ENCODE data around the gene CCSER2.
"Not testable (repeated sequence)": the region's sequence is repeated elsewhere in the genome, so short reads cannot be mapped to it uniquely, and the experiment has no call there.

CCSER2 gene

DNA sequence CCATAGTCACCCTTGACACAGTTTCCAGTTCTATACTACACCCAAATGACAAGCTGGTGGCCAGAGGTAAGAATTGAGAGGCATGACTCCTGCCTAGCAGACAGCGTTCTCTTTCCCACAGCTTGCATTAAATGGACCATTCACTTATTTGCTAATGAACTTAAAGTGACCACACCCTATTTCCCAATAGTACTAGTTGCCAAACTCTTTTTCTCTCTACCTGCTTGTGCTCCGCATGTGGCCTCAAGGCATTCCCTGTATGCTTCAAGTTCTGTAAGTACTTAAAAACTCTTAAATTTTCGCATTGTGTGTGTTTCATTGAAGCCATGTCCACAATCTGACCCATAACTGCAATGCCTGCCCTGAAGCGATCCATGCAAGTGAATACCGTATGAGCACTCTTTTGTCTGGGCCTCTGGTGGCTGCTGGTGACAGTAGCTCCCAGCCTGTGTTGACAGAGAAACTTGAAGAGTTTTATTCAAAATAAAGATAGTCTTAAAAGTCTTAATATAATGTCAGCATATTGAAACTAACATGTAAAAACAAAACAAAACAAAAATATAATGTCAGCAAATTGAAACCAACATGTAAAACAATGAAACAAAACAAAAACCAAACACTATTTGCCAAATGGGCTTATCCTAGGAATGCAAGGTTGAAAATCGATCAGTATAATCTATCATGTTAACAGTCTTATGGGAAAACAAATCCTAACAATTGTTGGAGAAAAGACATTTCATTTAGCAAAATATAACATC, 73.6 kb downstream of the CCSER2 start:
- FAIRE-seq, result no peak

DNA sequence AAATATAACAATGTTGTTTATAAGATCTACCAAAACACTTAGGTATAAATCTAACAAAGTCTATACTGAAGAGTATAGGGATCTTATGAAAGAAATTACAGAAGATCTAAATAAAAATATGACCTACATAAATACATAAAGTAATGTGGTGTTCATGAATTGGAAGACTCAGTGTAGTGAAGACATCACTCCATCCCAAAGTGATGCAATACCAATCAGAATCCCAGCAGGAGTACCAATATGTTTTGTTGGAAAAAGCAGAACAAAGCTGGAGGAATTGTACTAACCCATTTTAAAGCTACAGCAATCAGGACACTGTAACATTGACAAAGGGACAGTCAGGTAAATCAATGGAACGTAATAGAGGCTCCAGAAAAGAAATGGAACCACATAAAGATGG, 76.4 kb downstream of the CCSER2 start:
- FAIRE-seq, result no peak

GRCh38 chr10:84405662-84406061, 77.3 kb downstream of the CCSER2 start:
- FAIRE-seq, result no peak

DNA sequence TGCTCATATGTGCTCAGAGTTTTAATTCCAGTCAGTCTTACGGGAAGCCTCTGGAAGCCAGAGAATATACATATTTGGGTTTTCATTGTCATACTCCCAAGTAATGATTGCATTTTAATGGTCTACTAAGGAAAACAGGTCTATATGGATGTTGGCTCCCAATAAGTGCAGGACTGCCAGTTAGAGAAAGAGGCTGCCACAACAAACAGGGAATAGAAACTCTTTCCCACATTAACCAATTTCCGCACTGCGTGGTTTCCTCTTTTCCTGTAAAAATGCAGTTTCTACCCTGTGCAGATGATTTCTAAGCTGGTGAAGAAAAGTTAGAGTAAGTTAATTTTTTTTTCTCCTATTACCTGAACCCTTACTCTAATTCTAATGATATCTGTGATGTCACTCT, 78.2 kb downstream of the CCSER2 start:
- no peak for FAIRE-seq

- no peak for FAIRE-seq
Measured at GRCh38 chr10:84407388-84408049, 79.1 kb downstream of the CCSER2 start.

DNA sequence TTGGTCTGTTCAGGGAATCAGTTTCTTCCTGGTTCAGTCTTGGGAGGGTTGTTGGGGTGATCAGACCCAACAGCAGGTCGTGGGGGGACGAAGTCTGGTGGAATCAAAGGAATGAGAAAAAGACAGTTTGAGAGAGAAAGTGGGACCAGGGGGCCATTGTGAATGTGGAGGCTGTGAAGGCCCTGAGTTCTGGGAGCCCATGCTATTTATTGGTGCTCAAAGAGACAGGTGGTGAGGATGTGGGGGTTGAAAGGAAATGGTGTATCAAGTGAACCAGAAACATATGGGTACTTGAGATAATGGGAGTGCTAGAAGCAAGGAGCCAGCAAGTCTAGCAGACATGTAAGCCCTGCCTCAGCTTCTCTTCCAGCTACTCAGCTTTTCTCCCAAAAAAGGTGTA, 84.1 kb downstream of the CCSER2 start:
- no peak for FAIRE-seq

GRCh38 chr10:84414110-84414509, 85.7 kb downstream of the CCSER2 start:
- FAIRE-seq, result not testable (repeated sequence)

DNA sequence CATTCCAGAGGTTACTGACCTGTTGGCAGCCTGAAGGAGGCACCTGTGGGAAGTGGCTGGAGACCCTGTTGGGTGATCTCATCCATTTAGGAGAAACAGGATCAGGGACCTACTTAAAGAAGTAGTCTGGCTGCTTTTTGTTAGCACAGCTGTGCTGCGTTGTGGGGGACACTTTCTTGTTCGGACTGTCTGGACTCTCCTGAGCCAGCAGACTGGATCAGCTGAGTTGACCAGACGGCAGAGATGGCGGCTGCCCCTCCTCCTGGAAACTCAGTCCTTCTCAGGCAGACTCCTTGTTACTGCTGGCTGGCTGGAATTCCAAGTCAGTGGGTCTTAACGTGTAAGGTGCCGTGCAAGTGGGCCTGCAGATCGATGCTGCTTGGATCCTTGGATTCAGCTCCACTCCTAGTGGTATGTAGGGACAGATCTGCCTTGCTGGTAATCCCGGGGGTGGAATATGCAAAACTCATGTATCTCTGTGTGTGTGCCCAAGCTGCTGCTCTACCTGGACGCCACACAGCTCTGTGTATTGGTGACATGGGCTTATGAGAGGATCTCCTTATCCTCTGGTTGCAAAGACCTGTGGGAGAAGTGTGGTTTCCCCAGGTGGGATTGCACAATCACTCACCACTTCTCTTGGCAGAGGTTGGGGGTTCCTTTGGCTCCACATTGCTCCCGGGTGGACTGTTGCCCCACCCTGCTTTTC, 87.3 kb downstream of the CCSER2 start:
- FAIRE-seq, result no peak

DNA sequence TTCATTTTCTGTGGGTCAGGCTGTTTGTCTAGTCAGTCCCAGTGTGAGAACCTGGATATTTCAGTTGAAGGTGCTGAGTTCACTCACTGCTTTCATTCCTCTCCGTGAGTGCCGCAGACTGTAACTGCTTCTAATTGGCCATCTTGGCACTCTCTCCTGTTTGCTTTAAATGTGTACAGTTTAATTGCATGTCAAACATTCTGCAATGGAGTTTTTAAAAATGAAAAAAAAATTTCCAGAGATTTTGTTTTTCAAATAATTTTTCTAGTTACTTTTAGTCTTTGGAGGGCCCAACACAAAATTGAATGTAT, 87.8 kb downstream of the CCSER2 start:
- no peak for FAIRE-seq

DNA sequence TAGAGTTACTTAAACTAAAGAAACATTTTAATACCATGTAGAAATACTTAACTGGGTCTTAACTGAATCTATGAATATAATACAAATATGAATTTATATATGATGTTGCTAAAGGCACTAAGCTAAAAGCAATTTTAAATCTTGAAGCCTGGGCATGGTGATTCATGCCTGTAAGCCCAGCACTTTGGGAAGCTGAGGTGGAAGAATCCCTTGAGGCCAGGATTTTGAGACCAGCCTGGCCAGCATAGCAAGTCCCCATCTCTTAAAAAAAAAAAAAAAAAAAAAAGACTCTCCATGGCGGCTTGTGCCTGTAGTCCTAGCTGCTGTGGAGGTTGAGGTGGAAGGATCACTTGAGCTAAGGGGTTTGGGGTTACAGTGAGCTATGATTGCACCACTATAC, 95.3 kb downstream of the CCSER2 start:
- FAIRE-seq, result no peak

GRCh38 chr10:84424731-84425167, 96.4 kb downstream of the CCSER2 start:
- no peak for FAIRE-seq

DNA sequence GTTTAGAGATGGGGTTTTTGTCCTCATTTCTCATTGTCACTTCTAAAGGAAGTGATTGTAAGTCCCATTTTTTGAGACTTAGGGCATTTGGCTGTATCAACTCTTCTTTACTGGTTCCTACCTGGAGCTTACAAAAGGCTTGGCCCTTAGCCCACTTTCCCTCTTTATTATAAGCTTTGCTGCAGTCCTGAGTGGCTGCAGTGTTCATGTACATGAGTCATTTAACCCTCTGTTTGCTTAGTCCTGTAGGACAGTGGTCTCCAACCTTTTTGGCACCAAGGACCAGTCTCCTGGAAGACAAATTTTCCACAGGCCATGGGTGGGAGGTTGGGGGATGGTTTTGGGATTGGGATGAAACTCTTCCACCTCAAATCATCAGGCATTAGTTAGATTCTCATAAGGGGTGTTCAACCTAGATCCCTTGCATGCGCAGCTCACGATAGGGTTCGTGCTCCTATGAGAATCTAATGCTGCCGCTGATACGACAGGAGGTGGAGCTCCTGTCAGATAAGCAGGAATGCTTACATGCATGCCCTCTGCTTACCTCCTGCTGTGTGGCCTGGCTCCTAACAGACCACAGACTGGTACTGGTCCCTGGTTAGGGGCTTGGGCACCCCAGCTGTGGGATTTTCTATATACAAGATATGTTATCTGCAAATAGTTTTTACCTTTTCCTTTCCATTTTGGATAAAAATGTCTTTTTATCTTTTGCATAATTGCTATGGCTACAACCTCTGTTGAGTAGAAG, 99.7 kb downstream of the CCSER2 start:
- FAIRE-seq, result no peak

GRCh38 chr10:84428711-84429110, 100.3 kb downstream of the CCSER2 start:
- FAIRE-seq, result no peak

GRCh38 chr10:84429926-84430520, 101.6 kb downstream of the CCSER2 start:
- peak; percentile 84 for FAIRE-seq

GRCh38 chr10:84432891-84433290, 104.5 kb downstream of the CCSER2 start:
- no peak for FAIRE-seq

- FAIRE-seq, result no peak
Measured at GRCh38 chr10:84440781-84441180, 112.4 kb downstream of the CCSER2 start.

DNA sequence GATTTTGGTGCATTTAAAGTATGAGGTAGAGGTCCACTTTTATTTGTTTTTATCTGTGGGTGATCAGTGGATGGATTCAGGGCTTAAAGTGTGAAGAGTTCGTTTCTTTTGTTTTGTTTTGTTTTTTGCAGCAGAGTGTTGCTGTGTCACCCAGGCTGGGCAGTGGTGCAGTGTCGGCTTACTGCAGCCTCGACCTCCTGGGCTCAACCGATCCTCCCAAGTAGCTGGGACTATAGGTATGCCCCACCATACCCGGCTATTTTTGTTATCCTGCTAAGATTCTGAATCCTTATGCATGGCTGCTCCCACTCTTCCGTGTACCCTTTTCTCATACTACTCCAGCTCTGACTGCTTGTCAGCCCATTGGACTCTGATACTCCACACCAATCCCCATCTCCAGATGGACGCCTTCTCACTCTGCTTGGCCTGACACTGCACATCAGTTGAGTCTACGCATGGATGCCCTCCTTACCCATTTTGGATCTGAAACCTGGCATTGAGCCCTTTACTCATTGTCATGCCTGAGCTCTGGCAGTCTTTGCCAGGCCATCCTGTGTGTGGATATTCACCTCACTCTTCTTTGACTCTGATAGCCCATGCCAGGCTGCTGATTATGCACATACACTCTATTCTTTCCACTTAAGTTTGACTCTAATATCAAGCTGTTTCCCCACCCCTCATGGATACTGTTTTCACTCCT, 119.5 kb downstream of the CCSER2 start:
- FAIRE-seq, result no peak

- not testable (repeated sequence) for FAIRE-seq
Measured at GRCh38 chr10:84449351-84449750, 121.0 kb downstream of the CCSER2 start.

DNA sequence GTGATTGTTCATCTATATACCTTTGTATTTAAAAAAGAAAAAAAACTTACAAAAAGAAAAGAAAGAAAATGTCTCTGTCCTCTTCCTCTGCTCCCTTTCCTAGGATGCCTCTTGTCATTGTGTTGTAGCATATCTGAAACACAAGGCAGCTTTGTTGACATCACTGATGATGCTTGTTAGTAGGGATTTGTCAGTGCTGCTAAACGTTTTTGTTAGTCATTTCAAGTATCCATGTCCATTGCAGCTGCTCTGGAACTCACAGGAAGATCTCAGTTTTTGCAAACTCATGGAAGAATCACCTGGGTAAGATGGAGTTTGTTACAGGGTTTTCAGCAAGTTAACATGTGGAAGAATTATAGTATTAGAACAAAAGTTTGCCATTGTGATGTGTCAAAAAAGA, 123.6 kb downstream of the CCSER2 start:
- FAIRE-seq, result peak; percentile 17

DNA sequence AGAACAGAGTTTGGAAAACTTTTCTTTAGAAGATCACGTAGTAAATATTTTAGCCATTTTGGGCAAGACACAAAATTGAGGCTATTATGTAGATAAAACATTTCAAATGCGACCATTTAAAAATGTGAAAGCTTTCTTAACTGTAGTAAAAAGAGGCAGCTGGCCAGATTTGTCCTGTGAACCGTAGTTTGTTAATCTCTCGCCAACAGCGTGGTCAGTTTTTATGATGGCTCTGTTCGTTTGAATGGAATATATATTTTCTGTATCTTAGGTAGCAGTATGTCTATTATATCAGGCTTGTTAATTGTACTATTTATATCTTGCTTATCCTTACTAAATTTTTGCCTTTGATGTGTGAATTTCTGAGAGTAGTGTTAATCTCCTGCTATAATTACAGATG, 124.9 kb downstream of the CCSER2 start:
- FAIRE-seq, result no peak

DNA sequence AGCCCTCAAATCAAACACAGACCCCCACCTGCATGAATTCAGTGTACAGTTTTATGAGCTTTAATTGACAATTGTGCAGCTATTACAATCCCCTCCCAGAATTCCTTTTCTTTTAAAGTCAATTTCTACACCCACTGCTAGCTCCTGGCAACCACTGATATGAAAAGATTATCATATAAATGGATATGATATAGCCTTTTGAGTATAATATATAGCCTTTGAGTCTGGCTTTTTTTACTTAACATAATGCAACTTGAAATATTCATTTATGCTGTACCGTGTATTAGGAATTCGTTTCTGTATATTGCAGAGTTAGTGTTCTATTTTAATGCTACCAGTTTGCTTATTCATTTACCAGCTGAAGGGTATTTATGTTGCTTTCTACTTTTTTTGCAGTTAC, 127.7 kb downstream of the CCSER2 start:
- no peak for FAIRE-seq

- no peak for FAIRE-seq
Measured at GRCh38 chr10:84460520-84460919, 132.1 kb downstream of the CCSER2 start.

All from G401.6 (cell line).